Endothelial cell of hepatic sinusoid (primary cell): ENCODE measurements around the gene SLC16A8.

ENCODE experiments used
- in situ Hi-C: cut with HindIII; loops from 2 replicates; pipeline ENCODE4 v1.10.0; 2017; ENCODE audit warnings: low sequenced_read_pairs

The SLC16A8 gene

DNA sequence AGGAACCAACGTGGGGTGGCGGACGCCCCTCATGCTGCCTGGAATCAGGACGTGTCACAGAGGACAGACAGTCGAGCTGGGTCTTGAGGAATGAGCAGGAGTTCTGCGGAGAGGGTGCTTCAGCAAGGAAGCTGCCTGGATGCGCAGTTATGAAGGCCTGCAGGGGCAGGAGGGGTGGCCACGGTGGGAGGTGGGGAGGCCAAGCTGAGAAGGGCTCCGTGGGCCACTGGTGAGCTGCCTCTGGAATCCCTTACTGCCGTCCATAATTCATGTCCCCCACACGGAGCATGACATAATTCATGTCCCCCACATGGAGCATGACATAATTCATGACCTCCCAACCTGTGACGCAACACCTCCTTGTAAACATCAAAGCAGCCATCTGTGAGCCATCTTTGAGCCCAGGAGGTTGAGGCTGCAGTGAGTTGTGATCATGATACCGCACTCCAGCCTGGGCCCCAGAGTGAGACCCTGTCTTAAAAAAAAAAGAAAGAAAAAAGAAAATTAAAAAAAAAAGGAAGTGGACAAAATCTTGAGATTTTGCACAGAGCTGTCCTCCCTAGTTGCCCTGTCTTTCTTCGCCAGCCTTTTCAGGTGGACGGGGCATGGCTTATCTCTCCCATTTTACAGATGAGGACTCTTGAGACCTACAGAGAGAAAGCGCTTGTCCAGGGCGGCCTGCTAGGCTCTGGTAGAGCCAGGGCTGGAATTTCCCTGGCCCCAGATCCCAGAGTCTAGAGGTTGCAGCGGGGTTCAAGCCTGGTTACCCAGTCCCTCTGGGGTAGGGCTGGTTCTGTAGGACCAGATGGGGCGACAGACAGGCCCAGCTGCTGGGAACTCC, 51.1 kb downstream of the SLC16A8 start:
- in situ Hi-C loops = no loop called here

- in situ Hi-C loops = no loop called here
These were observed 52.5 kb downstream of the SLC16A8 start for GRCh38 chr22:38031491-38031890.

DNA sequence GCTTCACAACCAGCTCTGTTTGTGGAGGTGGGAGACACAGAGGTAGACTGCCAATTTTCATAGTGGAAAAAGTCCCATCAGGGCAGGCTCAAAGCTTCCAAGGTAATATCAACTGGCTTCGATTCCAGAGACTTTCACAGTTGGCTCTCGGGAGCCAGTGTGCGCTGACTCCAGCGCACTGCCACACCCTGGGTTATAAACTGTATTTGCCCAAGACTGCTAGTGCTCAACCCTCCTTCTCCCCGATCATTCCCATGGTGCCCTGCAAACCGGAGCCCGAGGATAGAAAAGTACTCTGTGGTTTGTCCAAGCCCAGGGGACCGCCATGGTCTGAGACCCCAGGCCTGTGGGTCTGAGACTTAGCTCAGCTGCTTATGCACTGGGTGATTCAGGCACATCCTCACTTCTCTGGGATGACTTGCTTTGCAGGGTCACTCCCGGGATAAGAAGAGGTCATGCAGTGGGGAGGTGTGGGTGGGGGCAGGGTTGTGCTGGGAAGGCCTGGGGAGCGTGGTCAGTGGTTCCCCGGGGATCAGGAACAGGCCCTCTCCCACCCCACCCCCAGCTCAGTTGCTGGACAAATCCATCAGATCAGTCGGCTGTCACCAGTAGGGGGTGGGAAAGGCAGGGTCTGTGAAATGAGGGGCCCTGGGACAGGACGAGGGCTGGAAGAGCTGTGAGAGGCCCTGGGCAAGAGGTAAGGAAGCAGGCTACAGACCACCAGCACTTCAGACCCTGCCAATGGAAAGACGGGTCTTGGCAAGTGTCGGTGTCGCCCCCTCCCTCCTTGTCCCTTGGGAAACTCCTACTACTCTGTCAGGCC, 53.5 kb downstream of the SLC16A8 start:
- in situ Hi-C loops = no loop called here

- in situ Hi-C loops = no loop called here
These were observed 54.1 kb downstream of the SLC16A8 start for GRCh38 chr22:38029901-38030300.

DNA sequence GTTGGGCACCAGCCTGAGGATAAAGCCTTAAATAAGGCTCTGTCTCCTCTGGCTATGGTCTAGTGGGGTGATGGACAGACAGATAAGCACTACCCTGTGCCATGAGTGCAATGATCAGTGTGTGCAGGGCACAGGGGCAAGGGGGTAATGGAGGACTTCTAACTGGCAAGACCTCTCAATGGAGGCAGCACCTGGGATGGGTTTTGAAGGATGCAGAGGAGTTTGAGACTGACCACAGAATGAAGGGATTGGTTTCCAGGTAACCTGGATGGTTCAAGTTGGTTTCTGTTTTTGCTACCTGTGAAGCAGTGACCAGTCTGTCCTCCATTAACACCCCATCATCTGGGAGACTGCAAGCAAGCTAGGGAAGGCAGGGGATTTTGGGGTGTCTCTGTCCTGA, 54.6 kb downstream of the SLC16A8 start:
- in situ Hi-C loops = no loop called here

GRCh38 chr22:38028344-38029130, 55.4 kb downstream of the SLC16A8 start:
- in situ Hi-C loops = no loop called here
